Medulla oblongata (tissue), 1 donor: Measurements from ENCODE around the gene SYT17.

Experiments used
- DNase-seq: peaks from one replicate; pipeline ENCODE4 v3.0.0-alpha.2; 2015; ENCODE audit errors: extremely low spot score

Gene SYT17

GRCh38 chr16:19167710-19168370 lies at the start of gene SYT17:
Gene SYT17 (plus strand): TSS chr16:19168240. CDS start chr16:19168647, 407 bp downstream.
- DNase-seq, result peak; percentile 85

- peak; percentile 76 for DNase-seq
These were observed 49.1 kb upstream of the SYT17 start for GRCh38 chr16:19118938-19119431.

GRCh38 chr16:19119564-19119963 lies 48.5 kb upstream of the SYT17 start:
- no peak for DNase-seq

GRCh38 chr16:19123535-19124178 lies 44.4 kb upstream of the SYT17 start:
- no peak for DNase-seq

- DNase-seq, result no peak
These were observed 41.7 kb upstream of the SYT17 start for GRCh38 chr16:19126300-19126699.

- DNase-seq, result no peak
These were observed 40.8 kb upstream of the SYT17 start for GRCh38 chr16:19127205-19127604.

GRCh38 chr16:19127674-19128131 lies 40.3 kb upstream of the SYT17 start:
- DNase-seq, result peak; percentile 61

- DNase-seq, result no peak
These were observed 39.4 kb upstream of the SYT17 start for GRCh38 chr16:19128454-19129200.

- DNase-seq, result no peak
These were observed 37.7 kb upstream of the SYT17 start for GRCh38 chr16:19130385-19130784.

GRCh38 chr16:19130852-19131824 lies 36.9 kb upstream of the SYT17 start:
- peak; percentile 87 for DNase-seq

GRCh38 chr16:19131825-19132218 lies 36.2 kb upstream of the SYT17 start:
- no peak for DNase-seq

- no peak for DNase-seq
These were observed 35.8 kb upstream of the SYT17 start for GRCh38 chr16:19132255-19132654.

- no peak for DNase-seq
These were observed 35.1 kb upstream of the SYT17 start for GRCh38 chr16:19132898-19133297.

GRCh38 chr16:19133600-19133999 lies 34.4 kb upstream of the SYT17 start:
- DNase-seq, result no peak

- DNase-seq, result no peak
These were observed 32.7 kb upstream of the SYT17 start for GRCh38 chr16:19135201-19135842.

GRCh38 chr16:19135896-19136438 lies 32.1 kb upstream of the SYT17 start:
- DNase-seq, result no peak

GRCh38 chr16:19136549-19137196 lies 31.4 kb upstream of the SYT17 start:
- DNase-seq, result peak; percentile 68

GRCh38 chr16:19137201-19138128 lies 30.6 kb upstream of the SYT17 start:
- peak; percentile 21 for DNase-seq

- DNase-seq, result peak; percentile 49
These were observed 29.4 kb upstream of the SYT17 start for GRCh38 chr16:19138601-19139000.
